Lower leg skin (tissue), 3 donors: ENCODE data around the gene ETFA.

ENCODE experiments used
- CTCF ChIP-seq, 3 donors: fragments of 450-650 bp; IDR thresholded peaks; one replicate each; pipeline ENCODE4 v1.5.1; 2016; ENCODE audit warnings: antibody characterized with exemption in 3 of 3, mild to moderate bottlenecking in 3 of 3, moderate library complexity in 2 of 3
- POLR2A ChIP-seq, 2 donors: fragments of 450-650 bp; IDR thresholded peaks; one replicate each; pipeline ENCODE4 v1.6.1; 2016 to 2017; ENCODE audit warnings: antibody characterized with exemption in 2 of 2, mild to moderate bottlenecking in 1 of 2, moderate library complexity in 1 of 2

GRCh38 chr15:76310475-76311099, 682 bp downstream of the ETFA start:
- TF ChIP-seq CTCF (IDR thresholded peaks at IDR 0.05): no peak
- no peak for TF ChIP-seq POLR2A (IDR thresholded peaks at IDR 0.05)
